ENCODE measurements around the gene LILRA6. TPM values are rescaled to one million over a fixed set of nuclear protein-coding genes. Genes with fewer than 3 reads are reported as not detected.
A peak's percentile ranks its signal among the peaks of the same experiment; 100 is the strongest.
"Not testable (repeated sequence)": the region's sequence is repeated elsewhere in the genome, so short reads cannot be mapped to it uniquely, and the experiment has no call there.

LILRA6 gene
- total and polyA plus RNA-seq, 10 donors = 1.2 to 77.5 (median 31.5) TPM

DNA sequence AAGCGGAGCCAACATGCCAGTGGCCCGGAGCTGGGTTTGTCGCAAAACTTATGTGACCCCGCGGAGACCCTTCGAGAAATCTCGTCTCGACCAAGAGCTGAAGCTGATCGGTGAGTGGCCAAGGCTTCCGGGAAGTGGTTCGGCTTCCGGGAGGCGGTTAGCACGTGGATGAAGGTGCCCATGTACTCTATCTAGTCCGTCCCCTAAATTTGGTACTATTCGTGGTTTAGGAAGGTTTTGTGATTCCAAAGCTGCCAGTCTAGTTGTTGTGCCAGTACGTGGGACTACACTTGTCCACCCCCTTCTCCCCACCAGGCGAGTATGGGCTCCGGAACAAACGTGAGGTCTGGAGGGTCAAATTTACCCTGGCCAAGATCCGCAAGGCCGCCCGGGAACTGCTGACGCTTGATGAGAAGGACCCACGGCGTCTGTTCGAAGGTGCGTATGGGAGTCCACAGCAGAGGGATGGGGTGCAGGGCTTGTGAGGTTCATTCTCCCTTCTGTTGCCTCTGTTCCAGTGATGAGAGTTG is 41.4 kb downstream of the LILRA6 start:
- WGBS, 5 donors = 0 to 6% (median 5%) methylated on average over 19 to 28 of the region's 28 CpGs
- TF ChIP-seq POLR2AphosphoS5 (IDR thresholded peaks at IDR 0.05) (no peak), POLR2A (IDR thresholded peaks at IDR 0.05) (no peak)
- TF ChIP-seq, protein P1, sequence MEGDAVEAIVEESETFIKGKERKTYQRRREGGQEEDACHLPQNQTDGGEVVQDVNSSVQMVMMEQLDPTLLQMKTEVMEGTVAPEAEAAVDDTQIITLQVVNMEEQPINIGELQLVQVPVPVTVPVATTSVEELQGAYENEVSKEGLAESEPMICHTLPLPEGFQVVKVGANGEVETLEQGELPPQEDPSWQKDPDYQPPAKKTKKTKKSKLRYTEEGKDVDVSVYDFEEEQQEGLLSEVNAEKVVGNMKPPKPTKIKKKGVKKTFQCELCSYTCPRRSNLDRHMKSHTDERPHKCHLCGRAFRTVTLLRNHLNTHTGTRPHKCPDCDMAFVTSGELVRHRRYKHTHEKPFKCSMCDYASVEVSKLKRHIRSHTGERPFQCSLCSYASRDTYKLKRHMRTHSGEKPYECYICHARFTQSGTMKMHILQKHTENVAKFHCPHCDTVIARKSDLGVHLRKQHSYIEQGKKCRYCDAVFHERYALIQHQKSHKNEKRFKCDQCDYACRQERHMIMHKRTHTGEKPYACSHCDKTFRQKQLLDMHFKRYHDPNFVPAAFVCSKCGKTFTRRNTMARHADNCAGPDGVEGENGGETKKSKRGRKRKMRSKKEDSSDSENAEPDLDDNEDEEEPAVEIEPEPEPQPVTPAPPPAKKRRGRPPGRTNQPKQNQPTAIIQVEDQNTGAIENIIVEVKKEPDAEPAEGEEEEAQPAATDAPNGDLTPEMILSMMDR (IDR thresholded peaks at IDR 0.05 in 8 of 11, conservative IDR thresholded peaks at IDR 0.05 in 3 of 11) = no peak
- H3K4me3 ChIP-seq = peak overlapping the region; percentile 35 to 94 (median 71)
- no peaks in the 10 kb centered on the region for H3K9me3 ChIP-seq
- H3K36me3 ChIP-seq = peaks cover under 1 to 61% (median 45%) of the 10 kb centered on the region in 6 donors
- peaks cover 40 to 71% (median 58%) of the 10 kb centered on the region in 6 donors for H3K4me1 ChIP-seq
- intact Hi-C loops (cut with DNase I; ENCODE audit: low total_unique reads) = no loop called here
- no peaks in the 10 kb centered on the region for H3K27me3 ChIP-seq (replicated peaks in 1 of 7)
- H3K27ac ChIP-seq = peak overlapping the region; percentile 86 to 98 (median 95)
- DNase-seq = peak; percentile 81

DNA sequence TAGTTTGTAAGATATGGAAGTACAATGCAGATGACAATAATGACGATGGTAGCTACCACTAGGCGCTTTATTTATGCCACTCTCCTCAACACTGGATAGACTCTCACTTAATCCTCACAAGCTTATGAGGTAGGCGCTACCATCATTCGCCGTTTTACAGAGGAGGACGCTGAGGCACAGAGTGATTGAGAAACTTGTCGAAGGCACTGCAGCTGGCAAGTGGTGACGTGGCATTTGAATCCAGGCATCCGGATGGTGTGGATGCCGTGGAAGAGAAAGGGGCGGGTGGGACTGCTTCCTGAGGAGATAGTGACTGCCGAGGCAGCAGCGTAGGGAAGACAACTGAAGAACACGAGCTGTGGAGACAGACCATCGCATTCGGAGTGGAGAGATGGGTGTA is 43.2 kb downstream of the LILRA6 start:
- Histone ChIP-seq H3K27ac (peak overlapping the region in 2 of 8 donors; percentile 97 to 98), H3K27me3 (replicated peaks in 1 of 7) (no peaks in the 10 kb centered on the region), H3K9me3 (no peaks in the 10 kb centered on the region), H3K36me3 (peaks cover 0 to 59% (median 31%) of the 10 kb centered on the region in 6 donors), H3K4me3 (no peak overlapping the region), H3K4me1 (peaks cover 27 to 53% (median 40%) of the 10 kb centered on the region in 6 donors)
- no peak for DNase-seq
- intact Hi-C loops (cut with DNase I; ENCODE audit: low total_unique reads) = no loop called here
- TF ChIP-seq POLR2AphosphoS5 (IDR thresholded peaks at IDR 0.05) = peak in 1 of 3 donors; percentile 17
- TF ChIP-seq, protein P1 (IDR thresholded peaks at IDR 0.05 in 8 of 11, conservative IDR thresholded peaks at IDR 0.05 in 3 of 11) = no peak
- WGBS, 5 donors = 86 to 94% (median 91%) methylated on average over 16 of the region's 16 CpGs

DNA sequence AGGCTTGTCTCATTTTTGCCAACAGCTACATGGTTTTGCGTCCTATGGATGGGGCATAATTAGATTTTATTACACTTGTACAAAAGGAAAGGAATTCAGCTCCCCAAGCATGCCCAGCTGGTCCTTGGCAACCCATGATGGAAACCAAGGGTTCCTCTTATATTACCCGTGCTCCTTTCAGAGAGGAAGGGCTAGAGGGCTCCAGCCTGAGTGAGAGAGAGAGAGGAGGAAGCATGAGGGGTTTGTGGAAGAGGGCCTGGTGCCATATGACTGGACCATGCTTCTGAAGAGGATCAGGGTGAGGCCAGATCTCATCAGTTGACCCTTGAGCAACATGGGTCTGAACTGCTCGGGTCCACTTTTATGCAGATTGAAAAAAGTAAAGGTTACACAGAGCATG is 45.5 kb downstream of the LILRA6 start:
- Histone ChIP-seq H3K36me3 (peaks cover 0 to 59% (median 25%) of the 10 kb centered on the region in 6 donors), H3K27ac (peak overlapping the region in 2 of 8 donors; percentile 0 to 38), H3K4me1 (peaks cover 13 to 52% (median 29%) of the 10 kb centered on the region in 6 donors), H3K27me3 (replicated peaks in 1 of 7) (no peaks in the 10 kb centered on the region), H3K9me3 (no peaks in the 10 kb centered on the region), H3K4me3 (no peak overlapping the region)
- intact Hi-C loops (cut with DNase I; ENCODE audit: low total_unique reads) = no loop called here
- DNase-seq = peak; percentile 16
- TF ChIP-seq POLR2A (IDR thresholded peaks at IDR 0.05) (no peak), POLR2AphosphoS5 (IDR thresholded peaks at IDR 0.05) (peak in 1 of 3 donors; percentile 19)
- TF ChIP-seq, protein P1 (IDR thresholded peaks at IDR 0.05 in 8 of 11, conservative IDR thresholded peaks at IDR 0.05 in 3 of 11) = no peak
- 78 to 93% (median 85%) methylated on average over 3 of the region's 3 CpGs for WGBS, 5 donors

DNA sequence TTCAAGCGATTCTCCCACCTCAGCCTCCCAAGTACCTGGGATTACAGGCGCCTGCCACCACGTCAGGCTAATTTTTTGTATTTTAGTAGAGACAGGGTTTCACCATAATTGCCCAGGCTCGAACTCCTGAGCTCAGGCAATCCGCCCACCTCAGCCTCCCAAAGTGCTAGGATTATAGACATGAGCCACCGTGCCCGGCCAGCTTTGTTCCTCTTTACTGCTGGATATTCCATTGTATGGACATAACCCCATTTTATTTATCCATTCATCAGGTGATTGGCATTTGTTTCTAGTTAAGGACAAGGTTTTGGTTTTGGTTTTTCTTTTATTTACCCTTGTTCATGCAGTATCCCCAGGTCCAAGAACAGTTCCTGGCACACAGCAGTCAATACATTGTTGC is 46.1 kb downstream of the LILRA6 start:
- TF ChIP-seq POLR2A (IDR thresholded peaks at IDR 0.05) (no peak), POLR2AphosphoS5 (IDR thresholded peaks at IDR 0.05) (no peak)
- TF ChIP-seq, protein P1 (IDR thresholded peaks at IDR 0.05 in 8 of 11, conservative IDR thresholded peaks at IDR 0.05 in 3 of 11) = no peak
- intact Hi-C loops (cut with DNase I; ENCODE audit: low total_unique reads) = no loop called here
- DNase-seq = peak; percentile 50
- Histone ChIP-seq H3K4me3 (no peak overlapping the region), H3K27ac (peak overlapping the region in 2 of 8 donors; percentile 0 to 38), H3K9me3 (no peaks in the 10 kb centered on the region), H3K4me1 (peaks cover 13 to 52% (median 29%) of the 10 kb centered on the region in 6 donors), H3K27me3 (replicated peaks in 1 of 7) (no peaks in the 10 kb centered on the region), H3K36me3 (peaks cover 0 to 56% (median 19%) of the 10 kb centered on the region in 6 donors)
- WGBS, 5 donors = 95 to 98% (median 96%) methylated on average over 7 of the region's 7 CpGs

DNA sequence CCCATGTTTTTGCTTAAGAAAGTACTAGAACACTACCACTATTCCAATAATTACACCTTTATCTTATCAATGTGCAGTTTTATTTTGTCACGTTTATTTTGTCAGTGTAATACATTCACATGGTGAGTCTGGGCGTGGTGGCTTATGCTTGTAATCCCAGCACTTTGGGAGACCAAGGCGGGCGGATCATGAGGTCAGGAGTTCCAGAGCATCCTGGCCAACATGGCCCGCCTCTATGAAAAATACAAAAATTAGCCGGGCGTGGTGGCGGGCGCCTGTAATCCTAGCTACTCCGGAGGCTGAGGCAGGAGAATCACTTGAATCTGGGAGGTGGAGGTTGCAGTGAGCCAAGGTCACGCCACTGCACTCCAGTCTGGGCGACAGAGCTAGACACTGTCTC is 48.1 kb downstream of the LILRA6 start:
- 92 to 97% (median 96%) methylated on average over 12 of the region's 12 CpGs for WGBS, 5 donors
- peaks cover 0 to 53% (median 18%) of the 10 kb centered on the region in 6 donors for H3K36me3 ChIP-seq
- peaks cover 7 to 42% (median 20%) of the 10 kb centered on the region in 6 donors for H3K4me1 ChIP-seq
- H3K4me3 ChIP-seq; H3K27me3 ChIP-seq (replicated peaks in 1 of 7); H3K27ac ChIP-seq; intact Hi-C loops (cut with DNase I; ENCODE audit: low total_unique reads); H3K9me3 ChIP-seq: not testable (repeated sequence)
- DNase-seq = peak; percentile 51
